Panc1 (cell line): ENCODE data around the gene MRRF. TPM values are rescaled to one million over a fixed set of nuclear protein-coding genes. Genes with fewer than 3 reads are reported as not detected.

Source experiments
- ATAC-seq: fragments of 200-7000 bp; cut with Tn5 transposase; 2 replicates; pipeline ENCODE4 v1.9.1; 2020; ENCODE audit warnings: mild to moderate bottlenecking, moderate library complexity
- BruUV-seq: library from RNA; stranded (reverse); fragments of 400-500 nt; replicated peaks from 2 replicates; lab custom pipeline; 2021; lab: Mats Ljungman, UMichigan
- CTCF ChIA-PET: fragments of 300-600 bp; sonication (Branson Sonifier 250); formaldehyde crosslinking; loops from one replicate; lab custom pipeline; 2022; ENCODE audit warnings: antibody characterized with exemption; lab: Charles Lee
- POLR2A ChIA-PET: fragments of 300-600 bp; sonication (Branson Sonifier 250); formaldehyde crosslinking; loops from one replicate; lab custom pipeline; 2022; ENCODE audit warnings: antibody characterized with exemption; lab: Charles Lee
- DNase-seq: peaks from one replicate; pipeline ENCODE4 v3.0.0-alpha.2; 2010; ENCODE audit warnings: low read depth, low spot score
- H3K27ac ChIP-seq: 2 replicates; pipeline ENCODE4 v1.5.1; 2011; ENCODE audit warnings: mild to moderate bottlenecking, low read length, inconsistent platforms
- H3K27me3 ChIP-seq: fragments of 200-500 bp; sonication (Bioruptor generic); 2 replicates; pipeline ENCODE4 v1.6.0; 2014; ENCODE audit warnings: low read length, inconsistent platforms; ENCODE audit not compliant: control insufficient read depth, insufficient read depth
- H3K36me3 ChIP-seq: fragments of 200-500 bp; sonication (Bioruptor generic); 2 replicates; pipeline ENCODE4 v1.5.1; 2014; ENCODE audit warnings: inconsistent platforms, mild to moderate bottlenecking, low read length, moderate library complexity; ENCODE audit not compliant: control insufficient read depth, insufficient read depth
- H3K4me1 ChIP-seq: 2 replicates; pipeline ENCODE4 v1.5.1; 2011; ENCODE audit warnings: inconsistent platforms, mild to moderate bottlenecking, low read length, moderate library complexity; ENCODE audit not compliant: control insufficient read depth, insufficient read depth
- H3K4me3 ChIP-seq, 2 experiments: 2 replicates each; pipeline ENCODE4 v1.5.1; 2011 to 2012; ENCODE audit warnings: low read depth in 2 of 2, low read length in 2 of 2, mild to moderate bottlenecking in 2 of 2, inconsistent platforms in 1 of 2, moderate library complexity in 1 of 2
- H3K9me3 ChIP-seq: fragments of 200-500 bp; sonication (Bioruptor generic); 2 replicates; pipeline ENCODE4 v1.5.1; 2014; ENCODE audit warnings: low read depth, mild to moderate bottlenecking, inconsistent platforms, low read length, moderate library complexity; ENCODE audit not compliant: control insufficient read depth, insufficient read depth
- CTCF ChIP-seq: fragments of 450-650 bp; IDR thresholded peaks from 2 replicates; pipeline ENCODE4 v1.5.1; 2017; ENCODE audit warnings: mild to moderate bottlenecking
- POLR2AphosphoS5 ChIP-seq: IDR thresholded peaks from 2 replicates; pipeline ENCODE4 v1.6.1; 2012; ENCODE audit warnings: mild to moderate bottlenecking, low read depth, low read length, moderate library complexity
- REST ChIP-seq, 2 experiments: IDR thresholded peaks; 2 replicates each; pipeline ENCODE4 v1.6.1; 2011 to 2012; ENCODE audit warnings: low read depth in 2 of 2, control low read depth in 1 of 2, low read length in 1 of 2, mild to moderate bottlenecking in 1 of 2, moderate library complexity in 1 of 2; ENCODE audit not compliant: insufficient read depth in 1 of 2
- SIN3A ChIP-seq: IDR thresholded peaks from 2 replicates; pipeline ENCODE4 v1.6.1; 2012; ENCODE audit warnings: low read depth, mild to moderate bottlenecking, low read length, moderate library complexity, borderline replicate concordance; ENCODE audit not compliant: insufficient read depth
- TCF7L2 ChIP-seq: IDR thresholded peaks from 2 replicates; pipeline ENCODE4 v1.6.1; 2011; ENCODE audit warnings: mild to moderate bottlenecking, low read depth, low read length, inconsistent platforms
- in situ Hi-C: cut with HindIII; loops from 2 replicates; pipeline ENCODE4 v1.10.0; 2016; ENCODE audit warnings: low sequenced_read_pairs, low pct_unique_long_range_greater_than_20kb
- intact Hi-C: fragments of 100-400 bp; cut with micrococcal nuclease; formaldehyde crosslinking; loops from one replicate; pipeline ENCODE4 v1.10.0; 2022; ENCODE audit not compliant: unreplicated experiment
- total RNA-seq: library from RNA; stranded (reverse); gene quantifications from one replicate; pipeline ENCODE4 v1.2.1, GENCODE V29; 2021; ENCODE audit not compliant: unreplicated experiment

Gene MRRF
- total RNA-seq, 1 experiment from 2014 or later = 28.4 TPM

GRCh38 chr9:122325124-122325523 is 60.4 kb downstream of the MRRF start:
- POLR2A ChIA-PET = no interaction called here
- DNase-seq (no peak), ATAC-seq (no peak)
- H3K4me1 ChIP-seq = no peaks in the 10 kb centered on the region
- BruUV-seq = no TSS peak
- no peak overlapping the region for H3K27ac ChIP-seq
- CTCF ChIA-PET = no interaction called here
- H3K36me3 ChIP-seq = peaks cover 3% of the 10 kb centered on the region; the same call in 1 of the 2 replicates
- in situ Hi-C loops (no loop called here), intact Hi-C loops (no loop called here)
- H3K4me3 ChIP-seq = no peak overlapping the region
- TF ChIP-seq POLR2AphosphoS5 (no peak), REST (IDR thresholded peaks at IDR 0.05; ENCODE audit: insufficient read depth in 1 of 2, low read depth in 2 of 2, low read length in 1 of 2) (no peak), TCF7L2 (no peak), SIN3A (no peak), CTCF (no peak)
- no peaks in the 10 kb centered on the region for H3K27me3 ChIP-seq
- H3K9me3 ChIP-seq = no peaks in the 10 kb centered on the region

DNA sequence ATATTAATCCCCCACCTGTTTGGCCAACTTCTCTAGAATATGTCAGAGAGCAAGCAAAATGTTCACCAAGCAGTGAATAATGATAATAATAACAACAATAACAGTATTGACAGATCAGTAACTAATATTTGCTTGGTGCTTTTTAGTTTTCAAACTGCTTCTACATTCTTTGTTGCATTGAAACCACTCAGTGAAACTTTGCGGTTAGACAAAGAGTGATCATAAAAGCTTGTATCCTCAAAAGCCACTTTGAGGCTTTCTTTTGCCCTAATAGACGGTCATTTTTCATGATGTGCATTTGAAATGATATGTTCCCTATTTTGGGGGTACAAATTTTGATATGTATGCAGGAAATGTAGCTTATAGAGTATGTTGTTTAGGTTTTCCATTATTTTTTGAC is 62.5 kb downstream of the MRRF start:
- H3K36me3 ChIP-seq = peaks cover 3% of the 10 kb centered on the region; the same call in 1 of the 2 replicates
- no peak for TF ChIP-seq CTCF
- TF ChIP-seq REST (IDR thresholded peaks at IDR 0.05; ENCODE audit: insufficient read depth in 1 of 2, low read depth in 2 of 2, low read length in 1 of 2) = no peak
- no peak for TF ChIP-seq SIN3A
- no peak for TF ChIP-seq POLR2AphosphoS5
- no peak for TF ChIP-seq TCF7L2
- H3K27ac ChIP-seq = no peak overlapping the region
- ATAC-seq = no peak
- no TSS peak for BruUV-seq
- POLR2A ChIA-PET = no interaction called here
- in situ Hi-C loops = no loop called here
- no peak for DNase-seq
- no peak overlapping the region for H3K4me3 ChIP-seq
- H3K9me3 ChIP-seq = no peaks in the 10 kb centered on the region
- no peaks in the 10 kb centered on the region for H3K27me3 ChIP-seq
- intact Hi-C loops = no loop called here
- CTCF ChIA-PET = no interaction called here
- H3K4me1 ChIP-seq = no peaks in the 10 kb centered on the region
